NCI-H1694 (cell line): ENCODE data around the gene CNTN6.

Experiments
- DNase-seq: peaks from one replicate; lab custom pipeline; 2025; lab: John Stamatoyannopoulos, UW

CNTN6 gene

GRCh38 chr3:1179146-1179545 is 86.3 kb downstream of the CNTN6 start:
- DNase-seq = no peak

DNA sequence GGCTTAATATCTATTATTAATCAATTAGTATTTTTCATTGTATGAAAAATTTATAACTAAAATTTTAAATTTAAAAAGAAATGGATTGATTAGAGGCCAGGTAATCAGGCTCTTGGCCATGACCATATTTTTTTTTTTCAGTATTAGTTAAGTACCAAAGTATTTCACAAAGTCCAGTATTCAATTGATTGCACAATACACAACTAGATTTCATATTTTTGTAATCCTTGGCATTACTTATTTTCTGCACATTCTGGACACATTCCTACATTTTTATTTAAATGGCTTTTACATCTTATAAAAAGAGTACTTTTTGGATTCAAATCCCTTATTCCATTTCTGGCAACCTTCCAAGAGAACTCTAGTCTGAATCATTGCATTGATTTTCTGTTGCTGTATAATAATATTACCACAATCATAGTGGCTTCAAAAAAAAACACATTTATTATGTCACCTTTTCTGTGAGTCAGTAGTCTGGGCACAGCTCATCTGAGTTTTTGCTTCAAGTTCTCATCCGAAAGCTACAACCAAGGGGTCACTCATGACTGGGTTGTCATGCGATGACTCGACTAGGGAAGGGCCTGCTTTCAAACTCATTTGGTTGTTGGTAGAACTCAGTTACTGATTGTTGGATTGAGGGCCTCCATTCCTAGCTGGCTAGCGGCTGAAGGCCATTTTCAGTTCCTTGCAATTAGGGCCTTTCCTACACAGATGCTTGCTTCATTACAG is 90.7 kb downstream of the CNTN6 start:
- DNase-seq = no peak

DNA sequence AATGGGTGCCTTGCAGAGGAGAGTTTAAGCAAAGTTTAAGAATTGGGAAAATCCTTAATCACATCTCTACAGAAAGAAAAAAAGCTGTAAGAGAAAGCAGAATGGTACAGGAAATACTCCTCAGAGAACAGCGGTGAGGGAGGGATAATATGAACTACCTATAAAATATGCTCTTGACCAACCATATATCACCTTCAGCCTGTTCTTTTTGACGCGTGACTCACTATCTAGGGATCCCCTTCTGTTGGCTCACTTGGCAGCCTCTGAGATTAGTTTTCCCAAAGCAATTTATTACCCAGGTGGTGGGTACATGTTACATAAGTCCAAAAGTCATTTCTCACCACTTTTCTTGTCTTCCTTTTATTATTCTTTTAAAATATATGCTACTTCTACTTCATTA is 97.7 kb downstream of the CNTN6 start:
- no peak for DNase-seq

DNA sequence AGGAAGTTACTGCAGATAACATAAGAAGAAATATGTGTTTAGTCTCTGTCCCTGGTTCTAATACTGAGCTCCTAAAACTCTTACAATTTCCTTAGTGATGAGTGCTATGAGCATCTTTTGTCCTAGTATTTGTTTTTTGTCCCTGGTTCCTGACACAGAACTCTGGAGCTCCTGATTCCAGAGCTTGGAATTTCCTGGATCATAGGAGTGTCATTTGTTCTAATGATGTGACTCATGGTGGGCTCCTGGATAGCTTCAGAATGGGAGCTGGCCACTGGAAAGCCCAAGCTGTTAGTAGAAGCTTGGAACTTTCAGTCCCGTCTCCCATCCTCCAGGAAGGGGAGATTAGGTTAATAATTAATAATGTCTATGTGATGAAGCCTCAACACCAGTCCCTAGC is 98.2 kb downstream of the CNTN6 start:
- no peak for DNase-seq

DNA sequence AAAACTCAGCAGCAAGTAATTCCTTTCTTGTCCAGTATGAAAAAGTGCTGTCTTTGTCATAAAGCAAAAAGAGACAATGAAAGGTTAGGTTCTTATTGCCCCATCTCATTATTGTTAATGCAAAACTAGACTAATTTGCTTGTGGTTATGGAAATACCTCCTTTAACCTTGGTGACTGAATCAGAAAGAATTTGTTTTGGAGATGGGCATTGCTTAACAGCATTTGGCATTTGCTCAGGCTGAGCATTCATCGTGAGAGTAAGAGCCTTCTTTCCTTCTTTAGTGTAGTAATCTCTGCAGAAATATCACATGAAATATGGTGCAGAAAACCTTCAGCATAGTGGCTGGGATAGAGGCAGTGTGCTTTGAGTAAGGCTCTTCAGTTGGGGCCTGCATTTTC is 103.1 kb downstream of the CNTN6 start:
- no peak for DNase-seq

GRCh38 chr3:1197051-1197450 is 104.2 kb downstream of the CNTN6 start:
- no peak for DNase-seq

GRCh38 chr3:1200371-1200770 is 107.5 kb downstream of the CNTN6 start:
- no peak for DNase-seq

GRCh38 chr3:1207904-1208303 is 115.1 kb downstream of the CNTN6 start:
- DNase-seq = no peak

- DNase-seq = no peak
These were observed 122.1 kb downstream of the CNTN6 start for GRCh38 chr3:1214933-1215332.

GRCh38 chr3:1216856-1217255 is 124.0 kb downstream of the CNTN6 start:
- no peak for DNase-seq

- DNase-seq = no peak
These were observed 134.3 kb downstream of the CNTN6 start for GRCh38 chr3:1227111-1227510.

GRCh38 chr3:1228289-1228688 is 135.5 kb downstream of the CNTN6 start:
- DNase-seq = no peak

GRCh38 chr3:1230920-1231319 is 138.1 kb downstream of the CNTN6 start:
- DNase-seq = no peak

- DNase-seq = no peak
These were observed 139.5 kb downstream of the CNTN6 start for GRCh38 chr3:1232276-1232675.

DNA sequence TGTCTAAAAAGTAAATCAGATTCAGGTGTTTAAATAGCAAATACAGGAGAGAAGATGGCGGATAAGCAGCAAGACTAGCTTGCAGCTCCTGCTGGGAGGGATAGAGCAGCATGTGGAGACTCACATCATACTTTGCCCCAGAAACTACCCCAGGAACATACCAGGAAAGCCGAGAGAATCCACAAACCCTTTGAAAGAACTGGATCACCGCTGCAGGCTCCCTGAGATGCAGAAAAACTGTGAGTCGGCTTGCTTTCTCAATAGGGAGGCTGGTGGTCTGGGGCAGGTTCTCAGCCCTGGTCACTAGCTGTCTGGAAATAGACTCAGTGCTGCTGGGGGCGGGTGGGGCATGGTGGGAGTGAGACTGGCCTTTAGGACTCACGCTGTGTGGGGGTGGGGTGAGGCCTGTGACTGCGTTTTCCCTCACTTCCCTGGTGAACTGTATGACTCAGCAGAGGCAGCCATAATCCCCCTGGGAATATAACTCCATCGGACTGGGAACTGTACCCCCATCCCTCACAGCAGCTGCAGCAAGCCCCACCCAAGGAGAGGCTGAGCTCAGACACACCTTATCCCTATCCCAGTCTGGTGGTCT is 142.8 kb downstream of the CNTN6 start:
- DNase-seq = no peak

GRCh38 chr3:1251282-1252060 is 158.6 kb downstream of the CNTN6 start:
- DNase-seq = no peak

- no peak for DNase-seq
These were observed 159.2 kb downstream of the CNTN6 start for GRCh38 chr3:1252061-1252430.

GRCh38 chr3:1262246-1262645 is 169.4 kb downstream of the CNTN6 start:
- no peak for DNase-seq

DNA sequence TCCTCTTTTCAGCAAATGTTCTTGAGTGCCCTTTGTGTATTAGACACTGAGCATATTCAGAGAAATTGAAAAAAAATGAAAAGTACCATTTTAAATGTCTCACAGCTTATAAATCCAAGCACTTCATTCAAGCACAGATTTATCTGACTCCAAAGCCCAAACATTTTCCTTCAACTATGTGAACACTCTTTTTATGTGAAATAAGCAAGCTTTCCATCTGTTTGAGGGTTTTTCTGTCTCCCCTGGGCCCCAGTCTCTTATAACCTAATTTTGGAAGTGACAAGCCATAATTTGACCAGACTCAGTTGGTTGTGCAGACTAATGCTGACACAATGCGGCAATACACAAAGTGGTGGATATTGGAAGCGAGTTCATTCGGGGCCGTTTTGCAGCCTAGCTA is 170.3 kb downstream of the CNTN6 start:
- no peak for DNase-seq

- DNase-seq = no peak
These were observed 177.0 kb downstream of the CNTN6 start for GRCh38 chr3:1269808-1270207.

GRCh38 chr3:1272546-1273265 is 179.9 kb downstream of the CNTN6 start:
- no peak for DNase-seq

- DNase-seq = no peak
These were observed 182.7 kb downstream of the CNTN6 start for GRCh38 chr3:1275495-1275894.

GRCh38 chr3:1287815-1288214 is 195.0 kb downstream of the CNTN6 start:
- DNase-seq = no peak
